Lower leg skin (tissue), 3 donors: ENCODE results near the gene TBCD.

Experiments used
- POLR2A ChIP-seq, 2 donors: fragments of 450-650 bp; IDR thresholded peaks; one replicate each; pipeline ENCODE4 v1.6.1; 2016 to 2017; ENCODE audit warnings: antibody characterized with exemption in 2 of 2, mild to moderate bottlenecking in 1 of 2, moderate library complexity in 1 of 2
- TF ChIP-seq, protein P1 (sequence below), 3 donors: fragments of 450-650 bp; IDR thresholded peaks; one replicate each; pipeline ENCODE4 v1.5.1; 2016; ENCODE audit warnings: antibody characterized with exemption in 3 of 3, mild to moderate bottlenecking in 3 of 3, moderate library complexity in 2 of 3

- TF ChIP-seq, protein P1, sequence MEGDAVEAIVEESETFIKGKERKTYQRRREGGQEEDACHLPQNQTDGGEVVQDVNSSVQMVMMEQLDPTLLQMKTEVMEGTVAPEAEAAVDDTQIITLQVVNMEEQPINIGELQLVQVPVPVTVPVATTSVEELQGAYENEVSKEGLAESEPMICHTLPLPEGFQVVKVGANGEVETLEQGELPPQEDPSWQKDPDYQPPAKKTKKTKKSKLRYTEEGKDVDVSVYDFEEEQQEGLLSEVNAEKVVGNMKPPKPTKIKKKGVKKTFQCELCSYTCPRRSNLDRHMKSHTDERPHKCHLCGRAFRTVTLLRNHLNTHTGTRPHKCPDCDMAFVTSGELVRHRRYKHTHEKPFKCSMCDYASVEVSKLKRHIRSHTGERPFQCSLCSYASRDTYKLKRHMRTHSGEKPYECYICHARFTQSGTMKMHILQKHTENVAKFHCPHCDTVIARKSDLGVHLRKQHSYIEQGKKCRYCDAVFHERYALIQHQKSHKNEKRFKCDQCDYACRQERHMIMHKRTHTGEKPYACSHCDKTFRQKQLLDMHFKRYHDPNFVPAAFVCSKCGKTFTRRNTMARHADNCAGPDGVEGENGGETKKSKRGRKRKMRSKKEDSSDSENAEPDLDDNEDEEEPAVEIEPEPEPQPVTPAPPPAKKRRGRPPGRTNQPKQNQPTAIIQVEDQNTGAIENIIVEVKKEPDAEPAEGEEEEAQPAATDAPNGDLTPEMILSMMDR (IDR thresholded peaks at IDR 0.05): no peak
- no peak for TF ChIP-seq POLR2A (IDR thresholded peaks at IDR 0.05)
These were observed 29.4 kb downstream of the TBCD start for GRCh38 chr17:82780971-82781893.
